ENCODE data around the gene ITGB7.

GRCh38 chr12:53174881-53175491 is 32.1 kb downstream of the ITGB7 start:
- TF ChIP-seq CTCF (IDR thresholded peaks at IDR 0.05 in 8 of 11, conservative IDR thresholded peaks at IDR 0.05 in 3 of 11) (peak in 5 of 11 experiments; percentile 7 to 28 (median 15)), POLR2A (IDR thresholded peaks at IDR 0.05) (no peak)
